ENCODE data around the gene CDC42. TPM values are rescaled to one million over a fixed set of nuclear protein-coding genes. Genes with fewer than 3 reads are reported as not detected.

The CDC42 gene
- polyA plus RNA-seq, 1 donor from 2014 or later: 913 TPM

DNA sequence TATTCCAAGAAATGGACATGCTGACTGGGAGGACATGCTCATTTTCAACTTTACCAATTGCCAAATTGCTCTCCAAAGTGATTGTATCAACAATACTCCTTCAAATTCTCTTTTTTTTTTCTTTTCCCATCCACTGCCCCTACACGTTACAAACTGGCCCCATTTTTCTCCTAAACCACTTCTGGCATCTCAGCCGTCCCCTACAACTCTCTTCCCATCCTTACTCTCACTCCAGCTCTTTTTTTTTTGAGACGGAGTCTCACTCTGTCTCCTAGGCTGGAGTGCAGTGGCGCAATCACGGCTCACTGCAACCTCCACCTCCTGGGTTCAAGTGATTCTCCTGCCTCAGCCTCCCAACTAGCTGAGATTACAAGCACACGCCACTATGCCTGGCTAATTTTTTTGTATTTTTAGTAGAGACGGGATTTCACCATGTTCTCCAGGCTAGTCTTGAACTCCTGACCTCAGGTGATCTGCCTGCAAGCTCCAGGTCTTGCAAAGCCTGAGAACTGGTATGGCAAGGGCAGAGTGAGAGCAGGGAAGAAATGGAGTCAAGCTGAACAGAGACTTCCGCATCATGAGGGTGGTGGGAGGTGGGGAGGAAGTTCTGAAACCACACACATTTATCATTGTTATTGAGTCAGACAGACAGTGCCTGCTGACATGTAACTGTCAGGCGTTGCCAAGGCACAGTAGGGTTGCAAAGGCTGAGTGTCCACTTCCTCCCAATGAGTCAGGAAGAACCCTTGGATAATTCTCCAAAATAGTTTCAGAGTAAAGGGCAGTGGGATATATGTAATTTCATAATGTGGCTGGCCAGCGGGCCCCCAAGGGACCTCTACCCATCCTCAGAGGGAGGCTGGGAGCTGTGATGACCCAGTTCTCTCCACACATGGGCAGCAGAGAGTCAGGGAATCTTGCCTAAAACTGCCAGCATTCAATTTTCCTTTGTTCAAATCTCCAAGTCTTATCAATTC, 33.6 kb upstream of the CDC42 start:
- Histone ChIP-seq H3K9ac (ENCODE audit: low read length) (no peak overlapping the region), H3F3A (ENCODE audit: insufficient read depth, low read length, poor library complexity, severe bottlenecking) (no peaks in the 10 kb centered on the region), H3K79me2 (replicated peaks; ENCODE audit: insufficient read depth, low read length) (no peaks in the 10 kb centered on the region), H3K9me2 (ENCODE audit: insufficient read depth, low read length) (no peaks in the 10 kb centered on the region), H3K27ac (ENCODE audit: low read length) (no peak overlapping the region), H3K27me3 (ENCODE audit: insufficient read depth, low read depth, low read length) (no peaks in the 10 kb centered on the region), H3K4me2 (ENCODE audit: low read length) (no peak overlapping the region), H3K4me3 (ENCODE audit: low read length) (no peak overlapping the region), H3K36me3 (ENCODE audit: insufficient read depth, low read length) (no peaks in the 10 kb centered on the region), H2AFZ (ENCODE audit: low read depth, low read length) (no peak overlapping the region), H3K9me3 (ENCODE audit: low read length) (no peaks in the 10 kb centered on the region), H4K20me1 (ENCODE audit: insufficient read depth) (no peaks in the 10 kb centered on the region)
- TF ChIP-seq EZH2 (IDR thresholded peaks at IDR 0.05; ENCODE audit: borderline replicate concordance, insufficient read depth, low read length, poor library complexity, severe bottlenecking): no peak
- TF ChIP-seq MXI1 (conservative IDR thresholded peaks at IDR 0.05; ENCODE audit: poor library complexity, severe bottlenecking): no peak
- TF ChIP-seq, protein P1, sequence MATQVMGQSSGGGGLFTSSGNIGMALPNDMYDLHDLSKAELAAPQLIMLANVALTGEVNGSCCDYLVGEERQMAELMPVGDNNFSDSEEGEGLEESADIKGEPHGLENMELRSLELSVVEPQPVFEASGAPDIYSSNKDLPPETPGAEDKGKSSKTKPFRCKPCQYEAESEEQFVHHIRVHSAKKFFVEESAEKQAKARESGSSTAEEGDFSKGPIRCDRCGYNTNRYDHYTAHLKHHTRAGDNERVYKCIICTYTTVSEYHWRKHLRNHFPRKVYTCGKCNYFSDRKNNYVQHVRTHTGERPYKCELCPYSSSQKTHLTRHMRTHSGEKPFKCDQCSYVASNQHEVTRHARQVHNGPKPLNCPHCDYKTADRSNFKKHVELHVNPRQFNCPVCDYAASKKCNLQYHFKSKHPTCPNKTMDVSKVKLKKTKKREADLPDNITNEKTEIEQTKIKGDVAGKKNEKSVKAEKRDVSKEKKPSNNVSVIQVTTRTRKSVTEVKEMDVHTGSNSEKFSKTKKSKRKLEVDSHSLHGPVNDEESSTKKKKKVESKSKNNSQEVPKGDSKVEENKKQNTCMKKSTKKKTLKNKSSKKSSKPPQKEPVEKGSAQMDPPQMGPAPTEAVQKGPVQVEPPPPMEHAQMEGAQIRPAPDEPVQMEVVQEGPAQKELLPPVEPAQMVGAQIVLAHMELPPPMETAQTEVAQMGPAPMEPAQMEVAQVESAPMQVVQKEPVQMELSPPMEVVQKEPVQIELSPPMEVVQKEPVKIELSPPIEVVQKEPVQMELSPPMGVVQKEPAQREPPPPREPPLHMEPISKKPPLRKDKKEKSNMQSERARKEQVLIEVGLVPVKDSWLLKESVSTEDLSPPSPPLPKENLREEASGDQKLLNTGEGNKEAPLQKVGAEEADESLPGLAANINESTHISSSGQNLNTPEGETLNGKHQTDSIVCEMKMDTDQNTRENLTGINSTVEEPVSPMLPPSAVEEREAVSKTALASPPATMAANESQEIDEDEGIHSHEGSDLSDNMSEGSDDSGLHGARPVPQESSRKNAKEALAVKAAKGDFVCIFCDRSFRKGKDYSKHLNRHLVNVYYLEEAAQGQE (IDR thresholded peaks at IDR 0.05; ENCODE audit: borderline replicate concordance): no peak
- TF ChIP-seq TAF1 (IDR thresholded peaks at IDR 0.05; ENCODE audit: low read depth): no peak
- TF ChIP-seq EP300 (conservative IDR thresholded peaks at IDR 0.05; ENCODE audit: poor library complexity, severe bottlenecking): no peak
- TF ChIP-seq RAD21 (conservative IDR thresholded peaks at IDR 0.05): no peak
- TF ChIP-seq SMC3 (conservative IDR thresholded peaks at IDR 0.05; ENCODE audit: poor library complexity): no peak
- TF ChIP-seq, protein P2, sequence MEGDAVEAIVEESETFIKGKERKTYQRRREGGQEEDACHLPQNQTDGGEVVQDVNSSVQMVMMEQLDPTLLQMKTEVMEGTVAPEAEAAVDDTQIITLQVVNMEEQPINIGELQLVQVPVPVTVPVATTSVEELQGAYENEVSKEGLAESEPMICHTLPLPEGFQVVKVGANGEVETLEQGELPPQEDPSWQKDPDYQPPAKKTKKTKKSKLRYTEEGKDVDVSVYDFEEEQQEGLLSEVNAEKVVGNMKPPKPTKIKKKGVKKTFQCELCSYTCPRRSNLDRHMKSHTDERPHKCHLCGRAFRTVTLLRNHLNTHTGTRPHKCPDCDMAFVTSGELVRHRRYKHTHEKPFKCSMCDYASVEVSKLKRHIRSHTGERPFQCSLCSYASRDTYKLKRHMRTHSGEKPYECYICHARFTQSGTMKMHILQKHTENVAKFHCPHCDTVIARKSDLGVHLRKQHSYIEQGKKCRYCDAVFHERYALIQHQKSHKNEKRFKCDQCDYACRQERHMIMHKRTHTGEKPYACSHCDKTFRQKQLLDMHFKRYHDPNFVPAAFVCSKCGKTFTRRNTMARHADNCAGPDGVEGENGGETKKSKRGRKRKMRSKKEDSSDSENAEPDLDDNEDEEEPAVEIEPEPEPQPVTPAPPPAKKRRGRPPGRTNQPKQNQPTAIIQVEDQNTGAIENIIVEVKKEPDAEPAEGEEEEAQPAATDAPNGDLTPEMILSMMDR (IDR thresholded peaks at IDR 0.05; ENCODE audit: poor library complexity, severe bottlenecking): no peak
- no peak for TF ChIP-seq POLR2AphosphoS5 (IDR thresholded peaks at IDR 0.05)

DNA sequence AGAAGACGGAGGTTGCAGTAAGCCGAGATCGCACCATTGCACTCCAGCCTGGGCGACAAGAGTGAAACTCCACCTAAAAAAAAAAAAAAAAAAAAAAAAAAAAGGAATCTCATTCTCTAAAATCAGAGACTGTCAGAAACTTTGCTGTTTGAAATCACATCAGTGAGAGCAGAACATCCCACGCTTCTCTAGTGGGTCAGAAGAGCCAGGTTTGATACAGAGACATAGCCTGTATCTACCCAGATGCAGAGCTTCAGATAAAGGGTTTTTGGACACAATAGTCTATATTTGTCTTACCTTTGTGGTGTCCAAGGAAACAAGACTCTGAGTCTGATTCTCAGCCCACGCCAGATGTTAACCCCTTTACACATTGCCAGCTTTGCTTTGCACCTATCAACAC, 31.4 kb upstream of the CDC42 start:
- no peak overlapping the region for H3K9ac ChIP-seq (ENCODE audit: low read length)
- no peak overlapping the region for H2AFZ ChIP-seq (ENCODE audit: low read depth, low read length)
- H3K36me3 ChIP-seq (ENCODE audit: insufficient read depth, low read length): no peaks in the 10 kb centered on the region
- no peak overlapping the region for H3K27ac ChIP-seq (ENCODE audit: low read length)
- no peaks in the 10 kb centered on the region for H3F3A ChIP-seq (ENCODE audit: insufficient read depth, low read length, poor library complexity, severe bottlenecking)
- peaks cover 4% of the 10 kb centered on the region for H3K79me2 ChIP-seq (replicated peaks; ENCODE audit: insufficient read depth, low read length)
- H3K9me3 ChIP-seq (ENCODE audit: low read length): no peaks in the 10 kb centered on the region
- no peaks in the 10 kb centered on the region for H4K20me1 ChIP-seq (ENCODE audit: insufficient read depth)
- H3K4me3 ChIP-seq (ENCODE audit: low read length): no peak overlapping the region
- TF ChIP-seq RAD21 (conservative IDR thresholded peaks at IDR 0.05) (no peak), POLR2AphosphoS5 (IDR thresholded peaks at IDR 0.05) (no peak), EP300 (conservative IDR thresholded peaks at IDR 0.05; ENCODE audit: poor library complexity, severe bottlenecking) (no peak), TAF1 (IDR thresholded peaks at IDR 0.05; ENCODE audit: low read depth) (no peak), MXI1 (conservative IDR thresholded peaks at IDR 0.05; ENCODE audit: poor library complexity, severe bottlenecking) (no peak)
- TF ChIP-seq, protein P2 (IDR thresholded peaks at IDR 0.05; ENCODE audit: poor library complexity, severe bottlenecking): no peak
- TF ChIP-seq, protein P1 (IDR thresholded peaks at IDR 0.05; ENCODE audit: borderline replicate concordance): no peak
- no peak overlapping the region for H3K4me2 ChIP-seq (ENCODE audit: low read length)
- no peaks in the 10 kb centered on the region for H3K27me3 ChIP-seq (ENCODE audit: insufficient read depth, low read depth, low read length)
- H3K9me2 ChIP-seq (ENCODE audit: insufficient read depth, low read length): no peaks in the 10 kb centered on the region

Measured in neural cell (in vitro differentiated cells).